ENCODE results near the gene MRPS30.
"Not testable (repeated sequence)": the region's sequence is repeated elsewhere in the genome, so short reads cannot be mapped to it uniquely, and the experiment has no call there.

The MRPS30 gene

GRCh38 chr5:44824662-44825061 lies 15.9 kb downstream of the MRPS30 start:
- DNase-seq: not testable (repeated sequence)

- no peak for DNase-seq
These were observed 18.9 kb downstream of the MRPS30 start for GRCh38 chr5:44827681-44828080.

- DNase-seq: no peak
These were observed 20.0 kb downstream of the MRPS30 start for GRCh38 chr5:44828719-44829118.

- DNase-seq: no peak
These were observed 22.2 kb downstream of the MRPS30 start for GRCh38 chr5:44830951-44831350.

GRCh38 chr5:44833249-44833648 lies 24.5 kb downstream of the MRPS30 start:
- DNase-seq: no peak

GRCh38 chr5:44835693-44836092 lies 26.9 kb downstream of the MRPS30 start:
- no peak for DNase-seq

- no peak for DNase-seq
These were observed 30.4 kb downstream of the MRPS30 start for GRCh38 chr5:44839018-44839681.

GRCh38 chr5:44842496-44843282 lies 33.9 kb downstream of the MRPS30 start:
- no peak for DNase-seq

- DNase-seq: no peak
These were observed 36.0 kb downstream of the MRPS30 start for GRCh38 chr5:44844744-44845143.

- peak; percentile 97 for DNase-seq
These were observed 37.0 kb downstream of the MRPS30 start for GRCh38 chr5:44845777-44846176.

GRCh38 chr5:44847206-44847852 lies 38.6 kb downstream of the MRPS30 start:
- peak; percentile 21 for DNase-seq

GRCh38 chr5:44860267-44860666 lies 51.5 kb downstream of the MRPS30 start:
- DNase-seq: no peak

- DNase-seq: no peak
These were observed 54.1 kb downstream of the MRPS30 start for GRCh38 chr5:44862808-44863207.

Data from NCI-H1092 treated with DMSO at 0.1 percent for 48 hours (cell line).